HCT116 (cell line): ENCODE data around the gene COQ2.

Experiments used
- CEBPB ChIP-seq: IDR thresholded peaks from 2 replicates; pipeline ENCODE4 v1.6.1; 2012; ENCODE audit warnings: low read depth
- EGR1 ChIP-seq: IDR thresholded peaks from 2 replicates; pipeline ENCODE4 v1.6.1; 2012; ENCODE audit warnings: low read depth
- EZH2 ChIP-seq: fragments of 200-600 bp; sonication (generic); IDR thresholded peaks from 2 replicates; pipeline ENCODE4 v1.6.1; 2017; ENCODE audit warnings: antibody characterized with exemption, mixed run types
- EZH2phosphoT487 ChIP-seq: fragments of 200-600 bp; IDR thresholded peaks from 2 replicates; pipeline ENCODE4 v1.6.1; 2018; ENCODE audit warnings: antibody characterized with exemption, borderline replicate concordance
- JUND ChIP-seq: IDR thresholded peaks from 2 replicates; pipeline ENCODE4 v1.6.1; 2012
- POLR2A ChIP-seq: IDR thresholded peaks from 2 replicates; pipeline ENCODE4 v1.7.0; 2011; ENCODE audit warnings: borderline replicate concordance; ENCODE audit not compliant: insufficient read depth, insufficient read length; ENCODE audit errors: extremely low read depth
- POLR2AphosphoS5 ChIP-seq: IDR thresholded peaks from 2 replicates; pipeline ENCODE4 v1.6.1; 2011; ENCODE audit warnings: mild to moderate bottlenecking, low read depth, low read length, moderate library complexity
- REST ChIP-seq: IDR thresholded peaks from 2 replicates; pipeline ENCODE4 v1.6.1; 2012; ENCODE audit warnings: low read depth
- SP1 ChIP-seq: IDR thresholded peaks from 2 replicates; pipeline ENCODE4 v1.6.1; 2012; ENCODE audit warnings: low read depth
- SRF ChIP-seq: IDR thresholded peaks from 2 replicates; pipeline ENCODE4 v1.6.1; 2012; ENCODE audit warnings: low read depth
- ZFX ChIP-seq: fragments of 450-650 bp; IDR thresholded peaks from 2 replicates; pipeline ENCODE4 v1.6.1; 2017
- TF ChIP-seq, protein P1 (sequence below), 3 experiments: fragments of 200-600 bp in 1 of 3; sonication (generic) in 1 of 3; IDR thresholded peaks in 2 of 3; conservative IDR thresholded peaks in 1 of 3; 2 replicates each; pipeline ENCODE4 v1.5.1; 2012 to 2017; ENCODE audit warnings: low read depth in 2 of 3, low read length in 2 of 3, antibody characterized with exemption in 1 of 3, borderline replicate concordance in 1 of 3, control low read depth in 1 of 3, mild to moderate bottlenecking in 1 of 3, mixed read lengths in 1 of 3, mixed run types in 1 of 3, moderate library complexity in 1 of 3; ENCODE audit not compliant: insufficient read depth in 1 of 3
- TF ChIP-seq, protein P2 (sequence below): IDR thresholded peaks from 2 replicates; pipeline ENCODE4 v1.6.1; 2012

GRCh38 chr4:83247415-83248357, 36.9 kb downstream of the COQ2 start:
- TF ChIP-seq, protein P1, sequence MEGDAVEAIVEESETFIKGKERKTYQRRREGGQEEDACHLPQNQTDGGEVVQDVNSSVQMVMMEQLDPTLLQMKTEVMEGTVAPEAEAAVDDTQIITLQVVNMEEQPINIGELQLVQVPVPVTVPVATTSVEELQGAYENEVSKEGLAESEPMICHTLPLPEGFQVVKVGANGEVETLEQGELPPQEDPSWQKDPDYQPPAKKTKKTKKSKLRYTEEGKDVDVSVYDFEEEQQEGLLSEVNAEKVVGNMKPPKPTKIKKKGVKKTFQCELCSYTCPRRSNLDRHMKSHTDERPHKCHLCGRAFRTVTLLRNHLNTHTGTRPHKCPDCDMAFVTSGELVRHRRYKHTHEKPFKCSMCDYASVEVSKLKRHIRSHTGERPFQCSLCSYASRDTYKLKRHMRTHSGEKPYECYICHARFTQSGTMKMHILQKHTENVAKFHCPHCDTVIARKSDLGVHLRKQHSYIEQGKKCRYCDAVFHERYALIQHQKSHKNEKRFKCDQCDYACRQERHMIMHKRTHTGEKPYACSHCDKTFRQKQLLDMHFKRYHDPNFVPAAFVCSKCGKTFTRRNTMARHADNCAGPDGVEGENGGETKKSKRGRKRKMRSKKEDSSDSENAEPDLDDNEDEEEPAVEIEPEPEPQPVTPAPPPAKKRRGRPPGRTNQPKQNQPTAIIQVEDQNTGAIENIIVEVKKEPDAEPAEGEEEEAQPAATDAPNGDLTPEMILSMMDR (IDR thresholded peaks at IDR 0.05 in 2 of 3, conservative IDR thresholded peaks at IDR 0.05 in 1 of 3; ENCODE audit: borderline replicate concordance in 1 of 3, insufficient read depth in 1 of 3, low read depth in 2 of 3, low read length in 2 of 3) = no peak
- TF ChIP-seq JUND (no peak), POLR2A (no peak), POLR2AphosphoS5 (no peak), EZH2phosphoT487 (no peak), CEBPB (no peak), ZFX (no peak), REST (no peak), EGR1 (no peak), SRF (no peak), SP1 (no peak), EZH2 (no peak)
- TF ChIP-seq, protein P2, sequence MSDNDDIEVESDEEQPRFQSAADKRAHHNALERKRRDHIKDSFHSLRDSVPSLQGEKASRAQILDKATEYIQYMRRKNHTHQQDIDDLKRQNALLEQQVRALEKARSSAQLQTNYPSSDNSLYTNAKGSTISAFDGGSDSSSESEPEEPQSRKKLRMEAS = no peak
